Fibroblast of upper back skin (primary cell): ENCODE data around the gene NARF.
"Not testable (repeated sequence)": the region's sequence is repeated elsewhere in the genome, so short reads cannot be mapped to it uniquely, and the experiment has no call there.

ENCODE experiments used
- DNase-seq: peaks from one replicate; pipeline ENCODE4 v3.0.0-alpha.2; 2013

The NARF gene

GRCh38 chr17:82447876-82448275, 10.7 kb upstream of the NARF start:
- DNase-seq, result no peak

- no peak for DNase-seq
Measured at GRCh38 chr17:82449131-82449882, 9.2 kb upstream of the NARF start.

- no peak for DNase-seq
Measured at GRCh38 chr17:82449883-82450356, 8.6 kb upstream of the NARF start.

GRCh38 chr17:82450357-82451106, 8.0 kb upstream of the NARF start, which contains the start of gene CYBC1:
TSS of gene CYBC1 (minus strand) at chr17:82450752. CDS start at chr17:82449254, 1,498 bp downstream.
- DNase-seq, result peak; percentile 94

GRCh38 chr17:82452162-82452561, 6.4 kb upstream of the NARF start:
- no peak for DNase-seq

- DNase-seq, result not testable (repeated sequence)
Measured at GRCh38 chr17:82453151-82453550, 5.4 kb upstream of the NARF start.

- not testable (repeated sequence) for DNase-seq
Measured at GRCh38 chr17:82453706-82454105, 4.8 kb upstream of the NARF start.

GRCh38 chr17:82457073-82457928, 1.2 kb upstream of the NARF start:
- DNase-seq, result no peak

- no peak for DNase-seq
Measured at GRCh38 chr17:82457929-82458178, 687 bp upstream of the NARF start.

GRCh38 chr17:82458885-82459424, 414 bp downstream of the NARF start:
- no peak for DNase-seq

- DNase-seq, result not testable (repeated sequence)
Measured at GRCh38 chr17:82459936-82460335, 1.4 kb downstream of the NARF start.

GRCh38 chr17:82461827-82462524, 3.4 kb downstream of the NARF start:
- DNase-seq, result no peak

GRCh38 chr17:82463391-82463790, 4.8 kb downstream of the NARF start:
- DNase-seq, result no peak

GRCh38 chr17:82463925-82464566, 5.5 kb downstream of the NARF start:
- no peak for DNase-seq

GRCh38 chr17:82464567-82464929, 6.0 kb downstream of the NARF start:
- DNase-seq, result no peak

GRCh38 chr17:82465023-82465603, 6.6 kb downstream of the NARF start:
- no peak for DNase-seq

- DNase-seq, result no peak
Measured at GRCh38 chr17:82468692-82469091, 10.2 kb downstream of the NARF start.

GRCh38 chr17:82470065-82470464, 11.5 kb downstream of the NARF start:
- no peak for DNase-seq

GRCh38 chr17:82474223-82475010, 15.9 kb downstream of the NARF start:
- DNase-seq, result no peak

- peak; percentile 31 for DNase-seq
Measured at GRCh38 chr17:82475458-82475857, 16.9 kb downstream of the NARF start.

GRCh38 chr17:82477934-82478333, 19.4 kb downstream of the NARF start:
- DNase-seq, result no peak
